Stimulated activated CD4-positive, alpha-beta T cell treated with anti-CD3 and anti-CD28 coated beads, Interleukin-1b, Interleukin-23, amount 100 ng/mL, for 1 hour (primary cell): ENCODE measurements around the gene UNG.
A peak's percentile ranks its signal among the peaks of the same experiment; 100 is the strongest.
"Not testable (repeated sequence)": the region's sequence is repeated elsewhere in the genome, so short reads cannot be mapped to it uniquely, and the experiment has no call there.

ENCODE experiments used
- DNase-seq, 2 donors: peaks; one replicate each; pipeline ENCODE4 v3.0.0-alpha.2; 2020; ENCODE audit warnings: low read depth in 2 of 2

Gene UNG

DNA sequence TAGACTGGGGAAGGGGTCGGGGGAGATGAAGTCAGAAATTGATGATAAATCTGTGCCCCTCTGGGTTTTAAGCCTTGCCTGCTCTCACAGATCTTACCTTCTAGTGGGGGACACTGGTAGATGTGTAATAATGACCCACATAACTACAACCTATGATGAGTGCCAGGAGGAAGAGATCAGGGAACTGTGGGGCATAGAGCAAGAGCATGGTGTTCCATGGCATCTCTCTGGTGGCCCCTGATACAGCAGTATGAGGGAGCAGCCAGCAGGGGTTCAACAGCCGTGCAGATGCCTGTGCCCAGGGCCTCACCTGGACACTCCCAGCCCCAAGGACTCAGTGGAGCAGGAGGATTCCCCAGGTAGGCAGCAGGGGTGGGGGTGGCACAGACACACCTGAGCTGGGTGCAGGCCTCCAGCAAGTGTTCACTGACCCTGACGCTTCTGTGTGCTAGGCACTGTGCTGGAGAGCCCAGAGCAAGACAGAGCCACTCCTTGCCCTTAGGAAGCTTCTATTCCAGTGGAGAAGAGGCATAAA, 24.0 kb downstream of the UNG start:
- no peak for DNase-seq

DNA sequence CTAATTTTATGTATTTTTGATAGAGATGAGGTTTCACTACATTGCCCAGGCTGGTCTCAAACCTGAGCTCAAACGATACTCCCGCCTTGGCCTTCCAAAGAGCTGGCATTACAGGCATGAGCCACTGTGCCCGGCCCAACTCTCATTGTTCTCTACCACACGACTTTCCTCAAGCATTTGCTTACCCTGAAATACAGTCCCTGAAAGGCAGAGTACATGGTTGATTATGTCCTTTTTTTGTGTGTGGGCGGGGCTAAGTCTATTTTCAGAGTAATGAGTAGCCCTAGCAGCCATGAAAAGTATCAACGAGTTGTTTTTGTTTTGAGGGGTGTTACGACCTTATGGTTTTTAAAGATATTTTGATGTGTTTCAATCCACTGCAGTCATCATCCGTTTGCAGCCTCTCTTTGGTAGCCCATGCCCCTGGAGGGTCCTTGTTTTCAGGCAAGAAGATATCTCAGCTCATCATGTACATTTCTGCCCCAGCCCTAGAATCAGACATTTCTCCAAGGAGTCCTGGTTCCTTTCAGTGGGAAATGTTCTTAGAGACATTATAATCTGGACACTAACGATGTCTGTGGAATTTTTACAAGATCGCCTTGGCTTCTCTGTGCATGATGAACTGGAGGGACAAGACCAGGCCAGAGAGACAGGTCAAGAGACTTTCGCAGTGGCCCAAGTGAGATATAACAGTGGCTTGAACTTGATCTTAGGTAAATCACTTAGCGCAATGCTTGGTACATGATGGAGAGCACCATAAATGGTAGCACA, 27.7 kb downstream of the UNG start:
- DNase-seq: no peak

DNA sequence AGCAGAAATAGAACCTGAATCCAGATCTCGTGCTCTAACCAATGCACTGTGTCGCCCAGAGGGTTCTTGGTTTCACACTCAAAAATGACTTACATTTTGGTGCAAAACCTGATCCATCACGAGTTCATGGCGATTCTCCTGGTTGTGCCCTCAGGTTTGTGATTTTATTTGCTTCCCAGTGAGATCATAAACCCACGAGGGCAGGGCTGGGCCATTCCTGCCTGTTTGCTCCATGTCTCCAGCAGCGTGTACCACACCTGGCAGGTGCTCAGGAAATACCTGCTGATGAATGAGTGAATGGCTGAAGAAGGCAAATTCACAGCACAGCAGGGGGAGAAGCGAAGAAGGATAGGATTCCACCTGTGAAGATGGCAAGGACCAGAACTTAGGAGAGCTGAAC, 28.4 kb downstream of the UNG start:
- no peak for DNase-seq

DNA sequence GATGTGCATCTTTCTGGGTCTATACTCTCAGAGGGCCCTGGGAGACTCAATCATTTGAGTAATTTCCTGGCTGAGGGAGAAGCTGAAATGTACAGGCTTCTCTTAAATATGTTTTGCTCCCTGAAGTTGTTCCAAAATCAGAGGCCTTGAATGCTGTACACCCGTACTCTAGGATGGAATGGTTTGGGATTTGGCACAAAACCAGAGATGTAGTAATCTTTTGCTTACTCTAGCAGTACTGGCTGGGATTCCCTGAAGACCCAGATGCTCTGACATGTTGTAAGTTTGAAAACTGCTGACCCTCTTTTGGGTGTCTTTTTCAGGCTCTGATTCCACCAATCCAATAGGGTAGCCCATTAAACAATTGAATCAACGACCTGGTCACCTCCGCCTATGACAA, 29.4 kb downstream of the UNG start:
- DNase-seq: no peak

DNA sequence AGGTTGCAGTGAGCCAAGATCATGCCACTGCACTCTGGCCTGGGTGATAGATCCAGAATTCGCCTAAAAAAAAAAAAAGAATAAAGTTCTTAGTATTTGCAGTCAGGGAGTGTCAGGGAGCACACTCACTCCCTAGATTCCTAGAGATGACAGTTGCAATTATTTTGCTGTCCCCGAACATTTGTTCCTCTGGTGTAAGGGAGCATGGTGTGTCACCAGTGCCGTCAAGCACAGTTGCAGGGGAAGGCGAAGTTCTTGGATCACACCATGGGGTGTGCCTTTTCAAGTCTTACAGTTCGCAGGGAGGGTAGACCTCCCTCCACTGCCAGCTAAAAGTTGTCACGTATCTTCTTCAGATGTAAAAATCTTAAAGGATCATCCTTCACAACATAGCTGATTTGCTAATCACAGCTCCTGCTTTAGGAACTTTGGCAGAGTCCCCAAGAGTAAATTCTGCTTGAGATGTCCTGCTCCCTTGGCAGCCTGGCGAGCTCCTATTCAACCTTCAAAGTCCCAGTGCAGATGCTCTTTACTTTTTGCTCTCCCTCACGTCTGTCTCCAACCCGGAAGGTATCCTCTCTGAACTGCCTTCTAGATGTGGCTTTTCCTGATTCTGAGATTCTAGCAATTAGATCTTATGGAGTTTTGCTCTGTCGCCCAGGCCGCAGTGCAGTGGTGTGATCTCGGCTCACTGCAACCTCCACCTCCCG, 30.3 kb downstream of the UNG start:
- DNase-seq: no peak

DNA sequence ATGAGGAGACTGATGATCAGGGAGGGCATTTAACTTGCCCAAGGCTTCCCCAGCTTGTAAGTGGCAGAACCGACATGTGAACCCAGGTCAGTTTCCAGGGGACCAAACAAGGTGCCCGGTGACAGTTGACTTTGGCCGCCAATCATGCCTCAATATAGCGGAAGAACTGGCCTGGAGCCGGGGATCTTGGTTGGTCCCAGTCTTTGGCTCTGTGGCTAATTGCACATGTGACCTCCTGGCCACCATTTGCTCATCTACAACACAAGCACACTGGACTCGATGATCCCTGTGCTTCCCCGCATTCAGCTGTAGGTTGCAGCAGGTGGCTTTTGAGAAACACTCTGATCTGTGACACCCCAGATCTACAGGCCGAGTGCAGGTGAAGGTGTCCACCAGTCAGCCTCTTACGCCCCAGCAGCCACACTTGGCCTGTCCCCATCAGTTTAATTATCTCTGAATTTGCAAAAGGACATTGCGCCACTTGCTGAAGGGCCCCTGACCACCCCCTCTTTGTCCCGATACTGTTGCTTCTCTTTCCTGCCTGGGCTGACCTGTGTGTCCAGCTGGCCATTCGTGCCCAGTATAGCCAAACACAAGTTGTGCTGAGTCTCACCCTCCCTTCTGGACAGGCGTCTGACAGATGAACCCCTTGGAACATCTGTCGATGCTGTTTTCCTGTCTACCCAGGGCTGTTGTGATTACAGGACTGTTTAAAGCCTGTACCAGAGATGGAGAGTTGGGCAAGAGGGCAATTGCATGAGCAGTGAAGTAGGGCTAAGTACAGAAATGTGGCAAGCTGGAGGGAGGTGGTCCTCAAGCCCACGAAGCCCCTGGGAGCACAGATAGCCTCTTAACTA, 33.1 kb downstream of the UNG start:
- DNase-seq: no peak

DNA sequence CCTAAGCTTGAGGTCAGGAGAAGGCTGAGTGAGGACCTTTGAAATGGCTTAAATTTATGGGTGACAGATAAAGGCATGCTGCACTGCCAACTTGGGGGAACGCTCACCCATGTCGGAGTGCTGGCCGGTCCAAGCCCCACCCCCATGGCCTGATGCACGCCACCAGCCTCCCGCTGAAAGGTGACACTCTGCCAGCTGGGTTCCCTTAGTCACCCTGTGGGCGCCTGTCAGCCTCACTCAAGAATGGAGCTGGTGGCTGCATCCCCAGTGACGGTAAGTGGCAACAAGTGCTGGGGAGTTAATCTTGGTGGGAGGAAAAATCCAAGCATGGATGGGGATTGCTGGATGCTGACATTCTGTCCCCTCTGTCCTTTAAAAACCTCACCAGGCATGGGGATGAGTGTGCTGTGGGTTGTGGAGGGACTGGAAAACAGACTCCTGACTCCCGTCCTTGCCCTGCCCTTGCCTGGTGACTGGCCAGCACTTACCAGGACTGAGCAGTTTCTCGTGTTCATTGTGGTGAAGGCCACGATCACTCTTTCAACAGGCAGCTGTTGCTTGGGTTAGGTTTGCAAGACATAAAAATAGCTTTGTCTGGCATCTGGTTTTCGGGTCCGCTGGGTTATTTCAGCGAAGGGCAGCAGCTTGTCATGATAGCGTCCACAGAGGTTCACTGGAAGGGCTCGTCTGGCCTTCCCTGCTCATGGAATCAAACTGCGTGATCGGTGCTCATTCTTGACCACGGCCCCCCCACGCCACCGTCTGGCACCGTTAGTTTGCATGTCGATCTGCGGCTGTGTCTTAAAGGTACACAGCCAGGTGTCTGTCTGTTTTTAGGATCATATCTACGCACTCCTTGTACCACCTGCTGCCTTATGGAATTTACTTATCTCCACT, 34.0 kb downstream of the UNG start:
- DNase-seq: no peak

DNA sequence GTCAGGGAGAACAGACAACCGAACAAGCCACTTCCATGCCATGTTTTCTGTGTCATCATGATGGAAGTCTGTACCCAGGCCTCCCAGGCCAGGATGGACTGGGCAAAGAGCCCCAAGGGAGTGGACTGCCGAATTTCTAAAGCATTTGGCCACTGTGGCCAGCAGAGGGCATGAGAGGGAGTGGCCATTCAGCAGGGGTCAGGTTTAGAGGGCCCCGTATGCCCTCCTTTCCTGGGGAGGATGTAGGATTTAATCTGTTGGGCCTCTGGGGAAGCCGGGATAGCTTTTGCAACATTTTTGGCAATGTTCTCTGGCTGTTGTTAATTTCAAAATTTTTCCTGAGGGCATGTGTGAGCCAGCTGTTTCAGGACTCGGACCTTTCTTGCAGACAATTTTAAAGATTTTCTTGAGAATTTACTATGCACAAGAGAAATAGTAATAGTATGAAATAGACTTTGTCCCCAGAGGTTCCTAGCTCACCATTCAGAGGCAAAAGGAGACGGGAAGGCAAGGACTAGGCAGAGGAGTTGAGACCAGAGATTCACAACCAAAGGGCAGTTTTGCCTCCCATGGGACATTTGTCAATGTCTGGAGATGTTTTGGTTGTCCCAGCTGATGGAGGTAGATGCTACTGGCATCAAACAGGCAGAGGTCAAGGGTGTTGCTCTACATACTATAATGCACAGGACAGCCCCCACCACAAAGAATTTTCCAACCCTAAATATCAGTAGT, 37.0 kb downstream of the UNG start:
- DNase-seq: no peak

DNA sequence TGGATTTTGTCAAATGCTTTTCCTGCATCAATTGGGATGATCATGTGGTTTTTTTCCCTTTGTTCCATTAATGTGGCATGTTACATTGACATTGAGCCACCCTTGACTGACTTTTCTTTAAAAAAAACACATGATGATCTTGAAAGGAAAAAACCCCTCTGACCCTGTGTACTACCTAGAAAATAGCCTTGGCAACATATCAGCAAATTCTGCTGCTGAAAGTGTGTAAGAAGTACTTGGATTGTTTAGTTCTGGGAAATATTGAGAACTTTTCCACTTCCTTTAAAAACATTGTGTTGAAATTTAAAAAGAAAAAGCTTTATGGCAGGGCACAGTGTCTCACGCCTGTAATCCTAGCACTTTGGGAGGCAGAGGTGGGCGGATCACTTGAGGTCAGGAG, 39.7 kb downstream of the UNG start:
- no peak for DNase-seq

DNA sequence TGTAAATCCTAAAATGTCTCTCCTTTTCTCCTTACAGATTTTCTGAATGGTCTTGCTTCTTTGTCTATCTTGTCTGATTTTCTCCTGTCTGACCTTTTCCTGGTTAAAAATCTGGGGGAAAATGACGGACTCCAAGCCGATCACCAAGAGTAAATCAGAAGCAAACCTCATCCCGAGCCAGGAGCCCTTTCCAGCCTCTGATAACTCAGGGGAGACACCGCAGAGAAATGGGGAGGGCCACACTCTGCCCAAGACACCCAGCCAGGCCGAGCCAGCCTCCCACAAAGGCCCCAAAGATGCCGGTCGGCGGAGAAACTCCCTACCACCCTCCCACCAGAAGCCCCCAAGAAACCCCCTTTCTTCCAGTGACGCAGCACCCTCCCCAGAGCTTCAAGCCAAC, 42.0 kb downstream of the UNG start:
- DNase-seq: no peak

DNA sequence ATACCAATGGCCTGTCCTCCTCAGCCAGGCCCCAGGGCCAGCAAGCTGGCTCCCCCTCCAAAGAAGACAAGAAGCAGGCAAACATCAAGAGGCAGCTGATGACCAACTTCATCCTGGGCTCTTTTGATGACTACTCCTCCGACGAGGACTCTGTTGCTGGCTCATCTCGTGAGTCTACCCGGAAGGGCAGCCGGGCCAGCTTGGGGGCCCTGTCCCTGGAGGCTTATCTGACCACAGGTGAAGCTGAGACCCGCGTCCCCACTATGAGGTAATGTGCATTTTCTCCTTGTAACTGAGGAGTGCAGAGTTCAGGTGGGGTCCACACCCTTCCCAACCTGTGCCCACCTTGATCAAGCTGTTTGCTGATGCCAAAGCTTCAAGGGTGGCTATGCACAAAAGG, 42.4 kb downstream of the UNG start:
- no peak for DNase-seq

DNA sequence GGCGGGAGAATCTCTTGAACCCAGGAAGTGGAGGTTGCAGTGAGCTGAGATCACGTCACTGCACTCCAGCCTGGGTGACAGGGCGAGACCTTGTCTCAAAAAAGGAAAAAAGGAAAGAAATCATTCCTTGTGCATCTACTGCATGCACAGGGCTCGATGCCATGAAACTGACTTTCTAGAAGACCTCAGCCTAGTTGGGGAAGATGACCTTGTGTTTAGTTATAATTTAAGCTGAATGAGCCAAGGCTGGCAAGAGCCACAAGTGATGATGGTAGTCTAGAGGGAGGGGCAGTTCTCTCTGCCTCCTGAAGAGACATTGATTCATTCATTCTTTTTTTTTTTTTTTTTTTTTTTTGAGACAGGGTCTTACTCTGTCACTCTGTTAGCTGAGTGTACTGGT, 43.2 kb downstream of the UNG start:
- DNase-seq: no peak

DNA sequence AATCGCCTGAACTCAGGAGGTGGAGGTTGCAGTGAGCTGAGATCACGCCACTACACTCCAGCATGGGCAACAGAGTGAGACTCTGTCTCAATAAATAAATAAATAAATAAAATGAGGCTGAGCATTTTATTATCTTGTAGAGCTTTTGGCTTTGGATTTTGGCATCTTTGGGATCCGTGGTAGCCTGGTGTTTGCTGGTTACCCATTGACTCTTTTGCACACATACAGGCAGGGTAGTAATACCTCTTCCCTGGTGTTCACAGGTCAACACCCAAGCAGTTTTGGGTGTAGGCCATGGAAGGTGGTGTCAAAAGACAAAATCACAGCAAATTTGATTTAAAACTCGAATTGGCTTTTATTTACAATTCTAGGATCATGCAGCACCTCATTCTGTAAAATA, 46.8 kb downstream of the UNG start:
- DNase-seq: no peak

DNA sequence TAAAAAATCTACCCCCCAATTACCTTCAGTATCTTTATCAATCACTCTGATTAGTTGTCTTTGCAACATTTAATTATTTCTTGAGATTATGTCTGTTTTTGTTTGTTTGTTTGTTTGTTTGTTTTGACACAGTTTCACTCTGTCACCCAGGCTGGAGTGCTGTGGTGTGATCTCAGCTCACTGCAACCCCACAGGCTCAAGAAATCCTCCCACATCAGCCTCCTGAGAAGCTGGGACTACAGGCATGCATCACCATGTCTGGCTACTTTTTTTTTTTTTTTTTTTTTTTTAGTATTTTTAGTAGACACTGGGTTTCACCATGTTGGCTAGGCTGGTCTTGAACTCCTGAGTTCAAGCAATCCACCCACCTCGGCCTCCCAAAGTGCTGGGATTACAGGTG, 49.7 kb downstream of the UNG start:
- DNase-seq: not testable (repeated sequence)

DNA sequence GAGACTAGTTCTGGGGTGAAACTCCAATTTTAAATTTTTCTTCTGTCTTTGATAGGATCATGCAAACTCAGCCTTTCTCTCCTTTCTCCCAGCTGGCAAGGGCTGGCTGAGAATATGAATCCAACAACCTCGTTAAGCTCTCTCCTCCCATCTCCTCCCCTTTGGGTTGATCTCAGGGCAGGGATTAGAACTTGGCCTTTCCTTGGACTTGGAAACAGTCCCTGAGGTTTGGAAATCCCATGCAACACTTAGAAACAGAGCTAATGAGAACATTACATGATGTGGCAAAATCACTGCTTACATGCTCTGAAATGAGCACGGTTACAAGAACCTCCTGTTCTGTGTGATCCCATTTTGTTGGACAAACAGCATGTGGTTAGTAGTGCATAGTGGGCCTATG, 50.6 kb downstream of the UNG start:
- no peak for DNase-seq

DNA sequence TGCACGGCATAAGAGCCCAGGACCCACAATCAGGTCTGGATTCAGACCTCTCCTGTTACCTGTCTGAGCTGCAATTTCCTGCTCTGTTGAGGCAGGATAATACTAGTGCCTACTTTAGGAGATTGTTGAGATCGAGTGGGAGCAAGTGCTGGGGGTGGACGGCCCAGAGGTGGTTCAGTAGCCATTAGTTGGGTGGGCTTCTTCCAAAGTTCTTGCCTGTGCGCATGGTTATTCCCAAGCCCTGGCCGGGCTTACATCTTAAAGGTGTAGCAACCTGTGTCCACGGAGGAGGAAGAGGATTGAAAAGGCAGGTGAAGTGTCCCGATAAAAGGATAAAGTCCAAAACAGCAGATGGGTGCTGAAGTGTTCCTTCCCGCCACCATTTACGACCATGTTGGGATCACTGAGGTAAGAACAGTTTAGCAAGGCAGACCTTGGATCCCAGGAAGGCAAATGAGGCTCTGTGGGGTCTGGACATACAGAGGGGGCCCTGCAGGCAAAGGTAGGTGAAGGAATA, 52.8 kb downstream of the UNG start:
- no peak for DNase-seq

DNA sequence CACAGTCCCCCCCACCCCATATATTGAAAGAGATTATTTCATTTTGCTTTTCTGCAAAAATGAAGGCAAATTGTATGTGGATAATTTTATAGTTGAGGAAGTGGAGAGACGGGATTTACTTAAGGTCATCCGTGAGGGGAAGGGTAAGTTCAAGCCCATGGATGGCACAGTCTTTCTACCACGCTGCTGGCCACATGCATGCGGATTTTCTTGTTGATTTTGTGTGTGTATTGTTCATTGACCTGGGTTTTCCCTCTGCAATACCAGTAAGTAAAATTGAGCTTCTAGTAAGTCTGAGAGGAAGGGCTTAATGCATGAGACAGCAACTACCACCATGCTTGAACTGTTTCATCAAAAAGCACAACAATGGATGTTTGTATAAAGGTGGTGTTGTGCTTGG, 54.1 kb downstream of the UNG start:
- no peak for DNase-seq

DNA sequence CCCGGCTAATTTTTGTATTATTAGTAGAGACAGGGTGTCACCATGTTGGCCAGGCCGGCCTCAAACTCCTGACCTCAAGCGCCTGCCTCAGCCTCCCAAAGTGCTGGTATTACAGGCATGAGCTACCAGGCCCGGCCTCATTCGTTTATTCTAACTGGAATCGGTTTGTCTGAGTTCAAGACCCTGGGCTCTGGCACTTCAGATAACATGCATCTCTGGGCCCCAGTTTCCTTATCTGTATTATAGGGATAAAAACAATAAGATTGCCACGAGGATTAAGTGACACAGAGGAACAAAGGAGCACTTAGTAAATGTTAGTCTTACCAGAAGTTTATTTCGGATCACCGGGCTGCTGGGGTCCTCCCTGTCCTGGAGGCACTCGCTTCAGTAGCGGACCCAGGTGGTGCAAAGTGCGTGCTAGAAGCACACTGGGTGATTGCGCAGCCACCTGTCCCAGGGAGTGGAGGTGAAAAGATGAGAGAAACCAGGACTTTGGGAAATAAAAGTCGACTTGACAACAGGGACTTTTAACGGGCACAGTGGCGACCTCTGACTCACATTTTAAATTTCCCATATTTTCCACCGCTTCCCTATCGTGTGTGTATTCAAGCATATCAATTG, 56.5 kb downstream of the UNG start:
- DNase-seq: no peak

DNA sequence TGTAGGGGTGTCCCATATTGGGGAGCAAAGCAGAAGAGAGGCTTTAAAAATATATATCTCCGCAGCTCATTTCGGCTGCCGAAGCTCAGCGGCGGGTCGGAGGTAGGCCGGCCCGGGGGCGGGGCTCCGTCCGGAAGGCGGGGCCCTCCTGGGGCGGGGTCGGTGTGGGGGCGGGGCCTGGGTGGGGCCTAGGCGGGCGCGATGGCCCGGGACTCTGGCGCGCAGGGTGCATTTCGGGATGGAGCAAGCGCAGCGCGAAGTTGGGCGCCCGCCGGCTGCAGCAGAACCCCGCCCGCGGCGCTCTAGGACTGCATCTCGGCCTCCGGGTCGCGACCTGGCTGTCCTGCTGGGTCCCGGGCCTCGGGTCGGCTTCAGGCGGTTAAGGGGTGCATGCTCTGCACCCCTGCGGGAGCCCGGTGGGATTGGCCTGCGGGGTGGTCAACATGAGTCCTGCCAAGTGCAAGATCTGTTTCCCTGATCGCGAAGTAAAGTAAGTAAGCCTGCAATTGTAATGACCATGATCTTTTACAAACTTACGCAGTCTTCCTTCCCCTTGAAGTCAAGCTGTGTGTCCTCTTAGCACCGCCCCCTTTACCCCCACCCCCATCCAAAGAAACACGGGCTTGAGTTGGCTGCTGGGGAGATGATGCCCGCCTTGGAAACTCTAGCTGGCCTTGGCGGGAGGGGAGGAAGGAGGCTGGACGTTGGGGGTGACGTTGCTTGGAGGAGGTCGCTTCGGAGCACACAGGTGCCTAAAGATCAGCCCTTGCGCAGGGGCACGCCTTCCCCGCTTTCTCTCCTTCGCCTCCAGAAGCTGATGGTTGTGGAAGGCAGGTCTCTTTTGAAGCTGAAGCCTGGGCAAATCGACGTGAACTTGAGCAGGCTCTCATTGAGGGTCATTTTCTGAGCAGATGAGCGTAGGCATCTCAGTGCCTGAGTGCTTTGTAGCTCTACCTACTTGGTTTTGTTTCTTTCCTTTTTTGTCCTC, 57.3 kb downstream of the UNG start:
- DNase-seq: peak; percentile 57 to 67
